B cell (primary cell): ENCODE results near the gene ZNF672.

Experiments
- EZH2 ChIP-seq: IDR thresholded peaks from 2 replicates; pipeline ENCODE4 v1.6.1; 2012; ENCODE audit warnings: borderline replicate concordance, low read depth, mild to moderate bottlenecking, moderate library complexity, low read length; ENCODE audit not compliant: insufficient read depth, poor library complexity, severe bottlenecking
- TF ChIP-seq, protein P1 (sequence below): fragments of 200-600 bp; IDR thresholded peaks from one replicate; pipeline ENCODE4 v1.8.0; 2022; ENCODE audit warnings: antibody characterized with exemption, mild to moderate bottlenecking

- TF ChIP-seq, protein P1, sequence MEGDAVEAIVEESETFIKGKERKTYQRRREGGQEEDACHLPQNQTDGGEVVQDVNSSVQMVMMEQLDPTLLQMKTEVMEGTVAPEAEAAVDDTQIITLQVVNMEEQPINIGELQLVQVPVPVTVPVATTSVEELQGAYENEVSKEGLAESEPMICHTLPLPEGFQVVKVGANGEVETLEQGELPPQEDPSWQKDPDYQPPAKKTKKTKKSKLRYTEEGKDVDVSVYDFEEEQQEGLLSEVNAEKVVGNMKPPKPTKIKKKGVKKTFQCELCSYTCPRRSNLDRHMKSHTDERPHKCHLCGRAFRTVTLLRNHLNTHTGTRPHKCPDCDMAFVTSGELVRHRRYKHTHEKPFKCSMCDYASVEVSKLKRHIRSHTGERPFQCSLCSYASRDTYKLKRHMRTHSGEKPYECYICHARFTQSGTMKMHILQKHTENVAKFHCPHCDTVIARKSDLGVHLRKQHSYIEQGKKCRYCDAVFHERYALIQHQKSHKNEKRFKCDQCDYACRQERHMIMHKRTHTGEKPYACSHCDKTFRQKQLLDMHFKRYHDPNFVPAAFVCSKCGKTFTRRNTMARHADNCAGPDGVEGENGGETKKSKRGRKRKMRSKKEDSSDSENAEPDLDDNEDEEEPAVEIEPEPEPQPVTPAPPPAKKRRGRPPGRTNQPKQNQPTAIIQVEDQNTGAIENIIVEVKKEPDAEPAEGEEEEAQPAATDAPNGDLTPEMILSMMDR, result no peak
- no peak for TF ChIP-seq EZH2
These were observed 45.7 kb upstream of the ZNF672 start for GRCh38 chr1:248792342-248792741.
